ENCODE data around the gene COLEC11. TPM values are rescaled to one million over a fixed set of nuclear protein-coding genes. Genes with fewer than 3 reads are reported as not detected.

COLEC11 gene
- polyA plus RNA-seq, 1 donor (not counting 4 experiments of a cell fraction or from before 2014, with no cell fraction given): not detected

DNA sequence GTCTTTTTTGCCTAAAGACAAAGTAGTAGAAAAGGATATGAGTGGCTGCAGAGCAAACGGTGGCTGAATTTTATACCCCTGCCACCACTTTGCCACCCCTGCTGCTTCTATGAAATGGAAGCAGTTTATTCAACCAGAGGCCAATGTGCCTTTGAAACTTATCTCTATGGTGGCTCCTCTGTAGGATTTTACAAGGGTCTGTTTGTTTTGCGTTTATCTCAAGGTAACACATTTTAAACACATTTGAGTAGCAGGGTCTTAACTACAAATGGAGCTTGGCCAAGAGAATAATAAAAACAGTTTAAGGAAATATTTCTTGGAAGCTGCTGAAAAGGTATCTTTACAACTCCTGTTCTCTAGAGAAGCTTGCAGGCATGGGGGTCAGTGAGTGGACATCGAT is 69.2 kb downstream of the COLEC11 start:
- FAIRE-seq (no peak), DNase-seq (ENCODE audit: low read depth, low spot score) (no peak)
- H3K4me3 ChIP-seq (ENCODE audit: control insufficient read depth in 2 of 3, extremely low read depth in 1 of 3, insufficient read depth in 2 of 3, low read depth in 1 of 3, low read length in 3 of 3): no peak overlapping the region
- H3K9ac ChIP-seq (ENCODE audit: control insufficient read depth, extremely low read depth, insufficient read depth, low read length): no peak overlapping the region
- no peaks in the 10 kb centered on the region for H3K27me3 ChIP-seq (ENCODE audit: control insufficient read depth, extremely low read depth, insufficient read depth, low read length)
- no peak overlapping the region for H3K4me2 ChIP-seq (ENCODE audit: control insufficient read depth, extremely low read depth, insufficient read depth, low read depth, low read length)
- H3K79me2 ChIP-seq (ENCODE audit: control insufficient read depth, insufficient read depth, low read length): no peaks in the 10 kb centered on the region
- H2AFZ ChIP-seq (ENCODE audit: control insufficient read depth, low read length): no peak overlapping the region
- no peaks in the 10 kb centered on the region for H3K9me1 ChIP-seq (ENCODE audit: control insufficient read depth, extremely low read depth, insufficient read depth, low read length)
- peaks cover 16% of the 10 kb centered on the region for H3K4me1 ChIP-seq (ENCODE audit: control insufficient read depth, extremely low read depth, insufficient read depth, low read length)
- dilution Hi-C loops (cut with MboI; ENCODE audit: extremely low pct_ligation_motif_present, low sequenced_read_pairs): no loop called here
- no peak for TF ChIP-seq EZH2 (IDR thresholded peaks at IDR 0.05; ENCODE audit: low read length)
- TF ChIP-seq, protein P1, sequence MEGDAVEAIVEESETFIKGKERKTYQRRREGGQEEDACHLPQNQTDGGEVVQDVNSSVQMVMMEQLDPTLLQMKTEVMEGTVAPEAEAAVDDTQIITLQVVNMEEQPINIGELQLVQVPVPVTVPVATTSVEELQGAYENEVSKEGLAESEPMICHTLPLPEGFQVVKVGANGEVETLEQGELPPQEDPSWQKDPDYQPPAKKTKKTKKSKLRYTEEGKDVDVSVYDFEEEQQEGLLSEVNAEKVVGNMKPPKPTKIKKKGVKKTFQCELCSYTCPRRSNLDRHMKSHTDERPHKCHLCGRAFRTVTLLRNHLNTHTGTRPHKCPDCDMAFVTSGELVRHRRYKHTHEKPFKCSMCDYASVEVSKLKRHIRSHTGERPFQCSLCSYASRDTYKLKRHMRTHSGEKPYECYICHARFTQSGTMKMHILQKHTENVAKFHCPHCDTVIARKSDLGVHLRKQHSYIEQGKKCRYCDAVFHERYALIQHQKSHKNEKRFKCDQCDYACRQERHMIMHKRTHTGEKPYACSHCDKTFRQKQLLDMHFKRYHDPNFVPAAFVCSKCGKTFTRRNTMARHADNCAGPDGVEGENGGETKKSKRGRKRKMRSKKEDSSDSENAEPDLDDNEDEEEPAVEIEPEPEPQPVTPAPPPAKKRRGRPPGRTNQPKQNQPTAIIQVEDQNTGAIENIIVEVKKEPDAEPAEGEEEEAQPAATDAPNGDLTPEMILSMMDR (optimal IDR thresholded peaks at IDR 0.05 in 1 of 3, IDR thresholded peaks at IDR 0.05 in 1 of 3, conservative IDR thresholded peaks at IDR 0.05 in 1 of 3; ENCODE audit: extremely low read depth in 1 of 3, insufficient read depth in 2 of 3, low read length in 3 of 3): no peak
- no peak overlapping the region for H3K27ac ChIP-seq (ENCODE audit: control insufficient read depth, insufficient read depth, low read length)
- H3K9me3 ChIP-seq (ENCODE audit: control insufficient read depth, low read depth, low read length): peaks cover 2% of the 10 kb centered on the region
- no peaks in the 10 kb centered on the region for H4K20me1 ChIP-seq (ENCODE audit: control insufficient read depth, extremely low read depth, insufficient read depth, low read length)
- H3K36me3 ChIP-seq (ENCODE audit: control insufficient read depth in 2 of 2, extremely low read depth in 1 of 2, insufficient read depth in 2 of 2, low read length in 2 of 2): no peaks in the 10 kb centered on the region

DNA sequence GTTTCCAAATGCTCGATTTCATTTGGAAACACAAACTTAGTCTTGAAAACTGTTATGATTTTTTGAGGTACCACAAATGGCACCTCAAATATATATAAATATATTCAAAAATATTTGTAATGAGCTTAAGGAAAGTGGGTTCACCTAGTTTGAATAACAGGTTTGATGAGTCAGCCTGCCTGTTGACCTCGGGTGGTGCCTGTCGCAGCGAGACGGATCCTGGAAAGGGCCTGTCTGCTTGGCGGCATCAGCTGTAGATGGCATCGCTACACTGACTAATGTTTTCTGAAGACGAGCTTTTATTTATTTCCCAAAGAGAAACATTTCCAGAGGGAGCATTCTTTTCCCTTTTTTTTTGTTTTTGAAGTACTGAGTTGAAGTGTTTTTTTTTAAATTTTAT is 70.0 kb downstream of the COLEC11 start:
- dilution Hi-C loops (cut with MboI; ENCODE audit: extremely low pct_ligation_motif_present, low sequenced_read_pairs): no loop called here

More for the DNA sequence above, 70.0 kb downstream of the COLEC11 start:
- Histone ChIP-seq H3K9ac (ENCODE audit: control insufficient read depth, extremely low read depth, insufficient read depth, low read length) (no peak overlapping the region), H3K9me1 (ENCODE audit: control insufficient read depth, extremely low read depth, insufficient read depth, low read length) (no peaks in the 10 kb centered on the region), H3K27ac (ENCODE audit: control insufficient read depth, insufficient read depth, low read length) (no peak overlapping the region), H3K27me3 (ENCODE audit: control insufficient read depth, extremely low read depth, insufficient read depth, low read length) (no peaks in the 10 kb centered on the region), H3K79me2 (ENCODE audit: control insufficient read depth, insufficient read depth, low read length) (no peaks in the 10 kb centered on the region), H3K36me3 (ENCODE audit: control insufficient read depth in 2 of 2, extremely low read depth in 1 of 2, insufficient read depth in 2 of 2, low read length in 2 of 2) (no peaks in the 10 kb centered on the region), H4K20me1 (ENCODE audit: control insufficient read depth, extremely low read depth, insufficient read depth, low read length) (no peaks in the 10 kb centered on the region), H3K4me2 (ENCODE audit: control insufficient read depth, extremely low read depth, insufficient read depth, low read depth, low read length) (no peak overlapping the region), H3K4me1 (ENCODE audit: control insufficient read depth, extremely low read depth, insufficient read depth, low read length) (peaks cover 12% of the 10 kb centered on the region), H2AFZ (ENCODE audit: control insufficient read depth, low read length) (no peak overlapping the region), H3K9me3 (ENCODE audit: control insufficient read depth, low read depth, low read length) (peaks cover 2% of the 10 kb centered on the region), H3K4me3 (ENCODE audit: control insufficient read depth in 2 of 3, extremely low read depth in 1 of 3, insufficient read depth in 2 of 3, low read depth in 1 of 3, low read length in 3 of 3) (no peak overlapping the region)
- DNase-seq (ENCODE audit: low read depth, low spot score): no peak
- FAIRE-seq: no peak
- TF ChIP-seq, protein P1 (optimal IDR thresholded peaks at IDR 0.05 in 1 of 3, IDR thresholded peaks at IDR 0.05 in 1 of 3, conservative IDR thresholded peaks at IDR 0.05 in 1 of 3; ENCODE audit: extremely low read depth in 1 of 3, insufficient read depth in 2 of 3, low read length in 3 of 3): peak in 1 of 3 experiments; percentile 26
- no peak for TF ChIP-seq EZH2 (IDR thresholded peaks at IDR 0.05; ENCODE audit: low read length)

All from keratinocyte (primary cell).